Endothelial cell of umbilical vein (primary cell): ENCODE data around the gene GVQW3. TPM values are rescaled to one million over a fixed set of nuclear protein-coding genes. Genes with fewer than 3 reads are reported as not detected.

Source experiments
- BruUV-seq: library from RNA; stranded (reverse); fragments of 400-500 nt; replicated peaks from 2 replicates; lab custom pipeline; 2021; lab: Mats Ljungman, UMichigan
- CTCF ChIA-PET: fragments of 300-600, 350-600 bp; sonication (Branson Sonifier 250); formaldehyde crosslinking; loops from one replicate; lab custom pipeline; 2021; ENCODE audit warnings: antibody characterized with exemption, inconsistent platforms; lab: Charles Lee
- POLR2A ChIA-PET: fragments of 300-600, 350-600 bp; sonication (Branson Sonifier 250); formaldehyde crosslinking; loops from one replicate; lab custom pipeline; 2021; ENCODE audit warnings: antibody characterized with exemption, inconsistent platforms; lab: Charles Lee
- DNase-seq: peaks from one replicate; pipeline ENCODE4 v3.0.0-alpha.2; 2011; ENCODE audit warnings: low read depth, low spot score
- FAIRE-seq: peaks from 2 replicates; lab custom pipeline; 2011; peaks lifted over from hg19 to GRCh38; lab: Jason Lieb, UNC
- H2AFZ ChIP-seq: 2 replicates; pipeline ENCODE4 v1.6.0; 2012; ENCODE audit warnings: low read depth, low read length, control low read depth, inconsistent platforms
- H3K27ac ChIP-seq: 2 replicates; pipeline ENCODE4 v1.5.1; 2011; ENCODE audit warnings: low read depth, mild to moderate bottlenecking, control low read depth, low read length, moderate library complexity; ENCODE audit not compliant: insufficient read depth
- H3K27me3 ChIP-seq, 2 experiments: 2 replicates each; pipeline versions ENCODE4 v1.6.0 to v1.6.1; 2011; ENCODE audit warnings: low read length in 2 of 2, mixed read lengths in 1 of 2; ENCODE audit not compliant: control insufficient read depth in 2 of 2, insufficient read depth in 2 of 2
- H3K36me3 ChIP-seq, 2 experiments: 2 replicates in 1 of 2; 3 replicates in 1 of 2; pipeline ENCODE4 v1.5.1; 2011; ENCODE audit warnings: low read length in 2 of 2, mild to moderate bottlenecking in 1 of 2, moderate library complexity in 1 of 2; ENCODE audit not compliant: control insufficient read depth in 2 of 2, insufficient read depth in 2 of 2; ENCODE audit errors: extremely low read depth in 1 of 2
- H3K4me1 ChIP-seq: 3 replicates; pipeline ENCODE4 v1.5.1; 2011; ENCODE audit warnings: mild to moderate bottlenecking, low read length; ENCODE audit not compliant: control insufficient read depth, insufficient read depth; ENCODE audit errors: extremely low read depth
- H3K4me2 ChIP-seq: 2 replicates; pipeline ENCODE4 v1.6.1; 2011; ENCODE audit warnings: low read length, control low read depth, mixed read lengths; ENCODE audit not compliant: insufficient read depth
- H3K4me3 ChIP-seq, 3 experiments: fragments of 200-600 bp in 1 of 3; sonication (generic), shearing (Covaris generic) in 1 of 3; replicated peaks in 1 of 3; 2 replicates each; pipeline ENCODE4 v1.5.1; 2011 to 2016; ENCODE audit warnings: control low read depth in 3 of 3, low read length in 3 of 3, mild to moderate bottlenecking in 2 of 3, inconsistent platforms in 1 of 3, low read depth in 1 of 3, moderate library complexity in 1 of 3; ENCODE audit not compliant: insufficient read depth in 1 of 3
- H3K79me2 ChIP-seq: 2 replicates; pipeline ENCODE4 v1.6.0; 2012; ENCODE audit warnings: low read length, inconsistent platforms; ENCODE audit not compliant: control insufficient read depth, insufficient read depth
- H3K9ac ChIP-seq: replicated peaks from 2 replicates; pipeline ENCODE3; 2011; ENCODE audit warnings: low read length, control low read depth; ENCODE audit not compliant: insufficient read depth; ENCODE audit errors: extremely low read depth
- H3K9me1 ChIP-seq: replicated peaks from 3 replicates; pipeline ENCODE4 v1.6.0; 2011; ENCODE audit warnings: mild to moderate bottlenecking, low read length; ENCODE audit not compliant: control insufficient read depth, insufficient read depth; ENCODE audit errors: extremely low read depth
- H3K9me3 ChIP-seq: replicated peaks from 2 replicates; pipeline ENCODE4 v1.5.1; 2012; ENCODE audit warnings: low read length, inconsistent platforms; ENCODE audit not compliant: control insufficient read depth, insufficient read depth
- H4K20me1 ChIP-seq: replicated peaks from 2 replicates; pipeline ENCODE3; 2011; ENCODE audit warnings: mild to moderate bottlenecking, low read length; ENCODE audit not compliant: control insufficient read depth, insufficient read depth; ENCODE audit errors: extremely low read depth
- EZH2 ChIP-seq: IDR thresholded peaks from 2 replicates; pipeline ENCODE4 v1.6.1; 2012; ENCODE audit warnings: borderline replicate concordance, low read depth, mild to moderate bottlenecking, moderate library complexity, low read length, inconsistent platforms; ENCODE audit not compliant: severe bottlenecking
- FOS ChIP-seq: IDR thresholded peaks from 2 replicates; pipeline ENCODE4 v1.6.1; 2011; ENCODE audit warnings: mild to moderate bottlenecking, low read length, moderate library complexity, borderline replicate concordance; ENCODE audit not compliant: insufficient read depth
- GATA2 ChIP-seq: IDR thresholded peaks from 2 replicates; pipeline ENCODE4 v1.7.0; 2011; ENCODE audit warnings: low read depth, mild to moderate bottlenecking, moderate library complexity, mixed read lengths, low read length; ENCODE audit not compliant: insufficient read length, insufficient read depth
- JUN ChIP-seq: IDR thresholded peaks from 2 replicates; pipeline ENCODE4 v1.6.1; 2011; ENCODE audit warnings: borderline replicate concordance, low read depth; ENCODE audit not compliant: insufficient read length, insufficient read depth
- MYC ChIP-seq: IDR thresholded peaks from one replicate; pipeline ENCODE4 v1.6.1; 2011; ENCODE audit warnings: mild to moderate bottlenecking, low read depth, low read length
- POLR2A ChIP-seq: IDR thresholded peaks from 2 replicates; pipeline ENCODE4 v1.6.1; 2012; ENCODE audit warnings: low read depth, mild to moderate bottlenecking, control low read depth, low read length
- POLR2AphosphoS5 ChIP-seq: IDR thresholded peaks from 2 replicates; pipeline ENCODE4 v1.6.1; 2012; ENCODE audit warnings: low read depth, mild to moderate bottlenecking, control low read depth, low read length, moderate library complexity; ENCODE audit not compliant: insufficient read depth
- dilution Hi-C: fragments of 300-500 bp; cut with MboI; formaldehyde crosslinking; loops from one replicate; pipeline ENCODE4 v1.15.0; 2019; ENCODE audit warnings: low sequenced_read_pairs; ENCODE audit not compliant: extremely low pct_ligation_motif_present
- intact Hi-C: fragments of 100-400 bp; cut with micrococcal nuclease; formaldehyde crosslinking; loops from one replicate; pipeline ENCODE4 v1.10.0; 2022
- polyA plus RNA-seq, 4 experiments: library from polyadenylated mRNA; depleted of rRNA in 3 of 4; stranded (reverse) in 3 of 4; unstranded in 1 of 4; fragments of >200 nt; gene quantifications; 2 replicates each; pipeline versions ENCODE4 v1.2.1 to v1.2.3, GENCODE V29; 2011 to 2012; ENCODE audit warnings: missing spikeins in 1 of 4
- total RNA-seq: library from RNA; stranded (reverse); gene quantifications from 2 replicates; pipeline ENCODE4 v1.2.3, GENCODE V29; 2021
- TF ChIP-seq, protein P1 (sequence below): IDR thresholded peaks from 2 replicates; pipeline ENCODE4 v1.6.1; 2011; ENCODE audit not compliant: insufficient read depth, insufficient read length
- TF ChIP-seq, protein P2 (sequence below), 2 donors: IDR thresholded peaks; 1 replicate in 1 of 2; 2 replicates in 1 of 2; pipeline ENCODE4 v1.5.1; 2011; ENCODE audit warnings: low read length in 2 of 2, mild to moderate bottlenecking in 2 of 2, moderate library complexity in 2 of 2, control low read depth in 1 of 2, inconsistent platforms in 1 of 2, low read depth in 1 of 2; ENCODE audit not compliant: insufficient read depth in 1 of 2; ENCODE audit errors: extremely low read depth in 1 of 2

GVQW3 gene
- total and polyA plus RNA-seq, 2 donors (not counting 3 experiments of a cell fraction or from before 2014, with no cell fraction given), result 1.0 to 2.8 TPM

DNA sequence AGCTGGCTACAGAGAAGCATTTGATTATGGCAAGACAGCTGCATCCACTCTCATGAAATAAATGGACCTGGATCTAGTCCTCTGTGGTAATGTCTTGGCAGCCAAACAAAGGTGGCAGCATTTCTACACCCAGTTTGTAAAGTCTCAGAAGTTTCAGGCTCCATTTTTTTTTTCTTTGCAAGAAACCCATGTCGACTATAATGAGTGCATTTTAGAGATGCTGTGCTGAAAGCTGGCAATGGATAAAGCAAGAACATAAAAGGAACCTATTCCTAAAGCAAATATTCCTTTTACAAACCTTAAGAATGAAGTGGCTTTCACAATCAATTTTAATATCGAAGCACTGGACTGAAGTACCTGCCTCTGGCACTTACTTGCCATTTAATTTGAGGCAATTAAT, 33.7 kb upstream of the GVQW3 start:
- Histone ChIP-seq H3K27me3 (no peaks in the 10 kb centered on the region), H3K36me3 (no peaks in the 10 kb centered on the region), H3K4me3 (no peak overlapping the region), H3K4me1 (no peaks in the 10 kb centered on the region), H3K9ac (no peak overlapping the region), H3K4me2 (no peak overlapping the region), H3K27ac (no peak overlapping the region), H3K9me3 (no peaks in the 10 kb centered on the region), H3K79me2 (no peaks in the 10 kb centered on the region), H2AFZ (no peak overlapping the region), H3K9me1 (no peaks in the 10 kb centered on the region), H4K20me1 (no peaks in the 10 kb centered on the region)
- POLR2A ChIA-PET, result no interaction called here
- CTCF ChIA-PET, result no interaction called here
- intact Hi-C loops (no loop called here), dilution Hi-C loops (no loop called here)
- no TSS peak for BruUV-seq
- TF ChIP-seq EZH2, result no peak
- no peak for TF ChIP-seq POLR2A
- TF ChIP-seq GATA2, result no peak
- TF ChIP-seq MYC, result no peak
- TF ChIP-seq, protein P1, sequence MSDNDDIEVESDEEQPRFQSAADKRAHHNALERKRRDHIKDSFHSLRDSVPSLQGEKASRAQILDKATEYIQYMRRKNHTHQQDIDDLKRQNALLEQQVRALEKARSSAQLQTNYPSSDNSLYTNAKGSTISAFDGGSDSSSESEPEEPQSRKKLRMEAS, result no peak
- no peak for TF ChIP-seq FOS
- no peak for TF ChIP-seq POLR2AphosphoS5
- TF ChIP-seq JUN, result no peak
- TF ChIP-seq, protein P2, sequence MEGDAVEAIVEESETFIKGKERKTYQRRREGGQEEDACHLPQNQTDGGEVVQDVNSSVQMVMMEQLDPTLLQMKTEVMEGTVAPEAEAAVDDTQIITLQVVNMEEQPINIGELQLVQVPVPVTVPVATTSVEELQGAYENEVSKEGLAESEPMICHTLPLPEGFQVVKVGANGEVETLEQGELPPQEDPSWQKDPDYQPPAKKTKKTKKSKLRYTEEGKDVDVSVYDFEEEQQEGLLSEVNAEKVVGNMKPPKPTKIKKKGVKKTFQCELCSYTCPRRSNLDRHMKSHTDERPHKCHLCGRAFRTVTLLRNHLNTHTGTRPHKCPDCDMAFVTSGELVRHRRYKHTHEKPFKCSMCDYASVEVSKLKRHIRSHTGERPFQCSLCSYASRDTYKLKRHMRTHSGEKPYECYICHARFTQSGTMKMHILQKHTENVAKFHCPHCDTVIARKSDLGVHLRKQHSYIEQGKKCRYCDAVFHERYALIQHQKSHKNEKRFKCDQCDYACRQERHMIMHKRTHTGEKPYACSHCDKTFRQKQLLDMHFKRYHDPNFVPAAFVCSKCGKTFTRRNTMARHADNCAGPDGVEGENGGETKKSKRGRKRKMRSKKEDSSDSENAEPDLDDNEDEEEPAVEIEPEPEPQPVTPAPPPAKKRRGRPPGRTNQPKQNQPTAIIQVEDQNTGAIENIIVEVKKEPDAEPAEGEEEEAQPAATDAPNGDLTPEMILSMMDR (IDR thresholded peaks at IDR 0.05; ENCODE audit: extremely low read depth in 1 of 2, insufficient read depth in 1 of 2, low read depth in 1 of 2, low read length in 2 of 2), result no peak
- no peak for DNase-seq
- FAIRE-seq, result no peak
